Endodermal cell (in vitro differentiated cells): ENCODE measurements around the gene ZNF500. TPM values are rescaled to one million over a fixed set of nuclear protein-coding genes. Genes with fewer than 3 reads are reported as not detected.

ENCODE experiments used
- DNase-seq: peaks from one replicate; pipeline ENCODE4 v3.0.0-alpha.2; 2017
- H3K27ac ChIP-seq: 2 replicates; pipeline ENCODE4 v1.5.1; 2013; ENCODE audit warnings: mild to moderate bottlenecking, low read depth, low read length, moderate library complexity
- H3K27me3 ChIP-seq: 2 replicates; pipeline ENCODE4 v1.6.1; 2013; ENCODE audit warnings: mild to moderate bottlenecking, low read length, moderate library complexity; ENCODE audit not compliant: insufficient read depth, control insufficient read depth, poor library complexity, severe bottlenecking
- H3K36me3 ChIP-seq: 2 replicates; pipeline ENCODE4 v1.7.0; 2013; ENCODE audit warnings: mild to moderate bottlenecking, low read length, moderate library complexity; ENCODE audit not compliant: control insufficient read depth, insufficient read depth
- H3K4me1 ChIP-seq: one replicate; pipeline ENCODE4 v1.7.0; 2013; ENCODE audit warnings: low read length; ENCODE audit not compliant: control insufficient read depth, insufficient read depth
- H3K4me3 ChIP-seq: 2 replicates; pipeline ENCODE4 v1.5.1; 2013; ENCODE audit warnings: mild to moderate bottlenecking, low read length, moderate library complexity
- H3K9ac ChIP-seq: 2 replicates; pipeline ENCODE4 v1.6.1; 2013; ENCODE audit warnings: mild to moderate bottlenecking, low read length, moderate library complexity; ENCODE audit not compliant: poor library complexity, severe bottlenecking; ENCODE audit errors: extremely low read depth
- H3K9me3 ChIP-seq: 2 replicates; pipeline ENCODE4 v1.6.1; 2013; ENCODE audit warnings: mild to moderate bottlenecking, low read length, moderate library complexity; ENCODE audit not compliant: control insufficient read depth
- H3K27ac Mint-ChIP-seq: 2 replicates; pipeline ENCODE4 v1.8.0; 2020; ENCODE audit warnings: mixed read lengths
- H3K27me3 Mint-ChIP-seq: 2 replicates; pipeline ENCODE4 v1.8.0; 2021; ENCODE audit warnings: mild to moderate bottlenecking, mixed read lengths; ENCODE audit not compliant: insufficient read depth
- H3K36me3 Mint-ChIP-seq: 2 replicates; pipeline ENCODE4 v1.8.0; 2020; ENCODE audit warnings: low read depth, mixed read lengths
- H3K4me1 Mint-ChIP-seq: 2 replicates; pipeline ENCODE4 v1.8.0; 2020; ENCODE audit warnings: mixed read lengths
- H3K4me3 Mint-ChIP-seq: 2 replicates; pipeline ENCODE4 v1.8.0; 2020; ENCODE audit warnings: mild to moderate bottlenecking, moderate library complexity, mixed read lengths
- H3K9me3 Mint-ChIP-seq: 2 replicates; pipeline ENCODE4 v1.8.0; 2020; ENCODE audit warnings: mild to moderate bottlenecking, mixed read lengths
- CTCF ChIP-seq: fragments of 200-600 bp; sonication (generic); conservative IDR thresholded peaks from 2 replicates; pipeline ENCODE4 v1.5.0; 2021; ENCODE audit warnings: antibody characterized with exemption, mild to moderate bottlenecking
- WGBS, 2 experiments: methylation state at CpG; one replicate each; pipeline versions ENCODE4 v1.1.5 to v1.1.7; 2013; ENCODE audit warnings: missing lambda C conversion rate in 2 of 2, mixed read lengths in 1 of 2; ENCODE audit not compliant: insufficient coverage in 1 of 2, insufficient read length in 1 of 2; 5-methylcytosine and 5-hydroxymethylcytosine counted together
- total RNA-seq, 2 donors: library from RNA; stranded (reverse); fragmentation: NEBNext Ultra II Directional in 1 of 2; extraction: Animal tissue kit (Norgen Biotek cat#: 25700) in 1 of 2; gene quantifications; 2 replicates in 1 of 2; 3 replicates in 1 of 2; pipeline ENCODE4 v1.2.1, GENCODE V29; 2021

Gene ZNF500
- total RNA-seq, 2 donors from 2014 or later: 17.2 to 21.6 TPM

GRCh38 chr16:4768549-4769305, 1.8 kb upstream of the ZNF500 start:
- Histone ChIP-seq H3K27ac (no peak overlapping the region), H3K4me3 (peak overlapping the region; percentile 78), H3K36me3 (peaks cover 12% of the 10 kb centered on the region), H3K4me1 (no peaks in the 10 kb centered on the region), H3K9me3 (no peaks in the 10 kb centered on the region), H3K27me3 (no peaks in the 10 kb centered on the region), H3K9ac (no peak overlapping the region)
- H3K4me3 Mint-ChIP-seq: peak overlapping the region; percentile 76
- H3K27me3 Mint-ChIP-seq: no peaks in the 10 kb centered on the region
- H3K27ac Mint-ChIP-seq: peak overlapping the region; percentile 95
- peaks cover 18% of the 10 kb centered on the region for H3K4me1 Mint-ChIP-seq
- DNase-seq: peak; percentile 99
- no peak for TF ChIP-seq CTCF
- no peaks in the 10 kb centered on the region for H3K9me3 Mint-ChIP-seq
- peaks cover 13% of the 10 kb centered on the region for H3K36me3 Mint-ChIP-seq
- 9 to 26% methylated on average over 23 to 48 of the region's 48 CpGs for WGBS, 2 experiments

GRCh38 chr16:4767872-4768548, 1.0 kb upstream of the ZNF500 start:
- WGBS, 2 experiments: 86 to 90% methylated on average over 13 to 17 of the region's 17 CpGs
- Mint-ChIP-seq H3K36me3 (peaks cover 18% of the 10 kb centered on the region), H3K27me3 (no peaks in the 10 kb centered on the region), H3K4me3 (peak overlapping the region; percentile 76), H3K9me3 (no peaks in the 10 kb centered on the region), H3K4me1 (peaks cover 18% of the 10 kb centered on the region), H3K27ac (peak overlapping the region; percentile 95)
- Histone ChIP-seq H3K36me3 (peaks cover 17% of the 10 kb centered on the region), H3K9ac (no peak overlapping the region), H3K9me3 (no peaks in the 10 kb centered on the region), H3K4me1 (no peaks in the 10 kb centered on the region), H3K27ac (no peak overlapping the region), H3K4me3 (peak overlapping the region; percentile 78), H3K27me3 (no peaks in the 10 kb centered on the region)
- DNase-seq: no peak
- TF ChIP-seq CTCF: no peak

- H3K27ac ChIP-seq: no peak overlapping the region
- peak overlapping the region; percentile 81 for H3K9ac ChIP-seq
- WGBS, 2 experiments: 78 to 83% methylated on average over 18 to 26 of the region's 26 CpGs
These were observed 1.2 kb downstream of the ZNF500 start for GRCh38 chr16:4765511-4766474.

More at GRCh38 chr16:4765511-4766474, 1.2 kb downstream of the ZNF500 start:
- Mint-ChIP-seq H3K9me3 (no peaks in the 10 kb centered on the region), H3K36me3 (peaks cover 32% of the 10 kb centered on the region), H3K27ac (peak overlapping the region; percentile 72), H3K4me3 (peak overlapping the region; percentile 76), H3K4me1 (peaks cover 18% of the 10 kb centered on the region), H3K27me3 (no peaks in the 10 kb centered on the region)
- Histone ChIP-seq H3K27me3 (no peaks in the 10 kb centered on the region), H3K4me3 (peak overlapping the region; percentile 94), H3K4me1 (no peaks in the 10 kb centered on the region), H3K36me3 (peaks cover 30% of the 10 kb centered on the region), H3K9me3 (no peaks in the 10 kb centered on the region)
- no peak for DNase-seq
- no peak for TF ChIP-seq CTCF
